RWPE2 (cell line): ENCODE data around the gene GATA5.

Experiments
- ATAC-seq: fragments of 200-7000 bp; cut with Tn5 transposase; 3 replicates; pipeline ENCODE4 v1.9.1; 2021; ENCODE audit warnings: low read depth
- DNase-seq: peaks from one replicate; pipeline ENCODE4 v3.0.0-alpha.2; 2020; ENCODE audit warnings: low spot score
- H3K27ac ChIP-seq: fragments of 450-650 bp; 2 replicates; pipeline ENCODE4 v1.5.1; 2017; ENCODE audit warnings: mild to moderate bottlenecking; ENCODE audit not compliant: poor library complexity, severe bottlenecking
- H3K27me3 ChIP-seq: fragments of 250-450 bp; sonication (Bioruptor Pico); 2 replicates; pipeline ENCODE4 v1.5.1; 2021; ENCODE audit warnings: mild to moderate bottlenecking, moderate library complexity; ENCODE audit not compliant: insufficient read depth, poor library complexity, severe bottlenecking
- H3K36me3 ChIP-seq: fragments of 250-450 bp; sonication (Bioruptor Pico); 2 replicates; pipeline ENCODE4 v1.5.1; 2020; ENCODE audit warnings: low read depth, mild to moderate bottlenecking, moderate library complexity
- H3K4me1 ChIP-seq: fragments of 250-450 bp; sonication (Bioruptor Pico); 2 replicates; pipeline ENCODE4 v1.5.1; 2021; ENCODE audit warnings: mild to moderate bottlenecking, moderate library complexity; ENCODE audit not compliant: insufficient read depth, poor library complexity, severe bottlenecking
- H3K4me3 ChIP-seq: fragments of 250-450 bp; sonication (Bioruptor Pico); 2 replicates; pipeline ENCODE4 v1.5.1; 2021; ENCODE audit warnings: mild to moderate bottlenecking, moderate library complexity; ENCODE audit not compliant: severe bottlenecking
- H3K9me3 ChIP-seq: fragments of 250-450 bp; sonication (Bioruptor Pico); 2 replicates; pipeline ENCODE4 v1.5.1; 2021; ENCODE audit warnings: mild to moderate bottlenecking, moderate library complexity; ENCODE audit not compliant: severe bottlenecking
- TF ChIP-seq, protein P1 (sequence below): fragments of 450-650 bp; IDR thresholded peaks from one replicate; pipeline ENCODE4 v1.5.1; 2017; ENCODE audit warnings: mild to moderate bottlenecking, moderate library complexity; ENCODE audit not compliant: poor library complexity, severe bottlenecking

GATA5 gene

DNA sequence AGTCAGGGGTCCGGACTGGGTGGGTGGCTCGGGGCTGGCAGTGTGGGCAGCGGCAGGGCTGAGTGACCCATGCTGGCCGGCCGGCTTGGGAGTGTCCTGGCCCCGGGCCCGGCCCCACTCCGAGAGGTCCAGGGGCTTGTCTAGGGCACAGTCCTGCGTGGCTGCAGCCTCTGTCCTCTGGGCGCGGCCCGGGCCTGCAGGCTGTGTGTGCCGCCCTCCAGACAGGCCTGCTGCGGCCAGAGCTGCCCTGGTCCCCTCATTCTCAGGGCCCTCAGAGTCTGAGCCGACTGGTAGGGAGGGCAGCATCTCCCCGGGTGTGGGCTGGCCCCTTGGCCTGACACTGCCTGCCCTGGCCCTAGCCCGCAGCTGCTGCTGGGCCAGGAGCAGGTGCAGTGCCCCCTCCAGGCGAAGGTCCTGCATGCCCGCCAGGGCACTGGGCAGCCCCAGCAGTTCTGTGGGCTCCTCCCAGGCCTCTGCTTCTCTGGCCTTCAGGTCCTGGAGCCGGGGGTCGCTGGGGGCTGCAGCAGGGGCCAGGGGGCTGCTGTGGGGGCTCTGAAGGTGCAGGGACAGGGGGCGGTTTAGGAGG lies 61.8 kb downstream of the GATA5 start:
- DNase-seq (peak; percentile 87), ATAC-seq (peak; percentile 2; the same call in 1 of the 3 replicates)
- no peaks in the 10 kb centered on the region for H3K4me1 ChIP-seq
- H3K36me3 ChIP-seq: no peaks in the 10 kb centered on the region
- no peaks in the 10 kb centered on the region for H3K9me3 ChIP-seq
- no peaks in the 10 kb centered on the region for H3K27me3 ChIP-seq
- H3K4me3 ChIP-seq: no peak overlapping the region
- H3K27ac ChIP-seq: no peak overlapping the region
- TF ChIP-seq, protein P1, sequence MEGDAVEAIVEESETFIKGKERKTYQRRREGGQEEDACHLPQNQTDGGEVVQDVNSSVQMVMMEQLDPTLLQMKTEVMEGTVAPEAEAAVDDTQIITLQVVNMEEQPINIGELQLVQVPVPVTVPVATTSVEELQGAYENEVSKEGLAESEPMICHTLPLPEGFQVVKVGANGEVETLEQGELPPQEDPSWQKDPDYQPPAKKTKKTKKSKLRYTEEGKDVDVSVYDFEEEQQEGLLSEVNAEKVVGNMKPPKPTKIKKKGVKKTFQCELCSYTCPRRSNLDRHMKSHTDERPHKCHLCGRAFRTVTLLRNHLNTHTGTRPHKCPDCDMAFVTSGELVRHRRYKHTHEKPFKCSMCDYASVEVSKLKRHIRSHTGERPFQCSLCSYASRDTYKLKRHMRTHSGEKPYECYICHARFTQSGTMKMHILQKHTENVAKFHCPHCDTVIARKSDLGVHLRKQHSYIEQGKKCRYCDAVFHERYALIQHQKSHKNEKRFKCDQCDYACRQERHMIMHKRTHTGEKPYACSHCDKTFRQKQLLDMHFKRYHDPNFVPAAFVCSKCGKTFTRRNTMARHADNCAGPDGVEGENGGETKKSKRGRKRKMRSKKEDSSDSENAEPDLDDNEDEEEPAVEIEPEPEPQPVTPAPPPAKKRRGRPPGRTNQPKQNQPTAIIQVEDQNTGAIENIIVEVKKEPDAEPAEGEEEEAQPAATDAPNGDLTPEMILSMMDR: peak; percentile 38
